ENCODE results near the gene TBC1D1. TPM values are rescaled to one million over a fixed set of nuclear protein-coding genes. Genes with fewer than 3 reads are reported as not detected.

The TBC1D1 gene
- total and polyA plus RNA-seq, 2 of the 8 experiments (the other 6 are each of a cell fraction or from before 2014, with no cell fraction given): 96.9 to 162 TPM

GRCh38 chr4:38036548-38036947, 145.7 kb downstream of the TBC1D1 start:
- no peaks in the 10 kb centered on the region for H4K20me1 ChIP-seq (replicated peaks in 1 of 2; ENCODE audit: control insufficient read depth in 1 of 2, insufficient read depth in 2 of 2, low read length in 2 of 2)
- H3K4me3 ChIP-seq (ENCODE audit: extremely low read depth in 1 of 4, insufficient read depth in 2 of 4, low read depth in 3 of 4, low read length in 4 of 4): no peak overlapping the region
- no peak overlapping the region for H3K14ac ChIP-seq (ENCODE audit: insufficient read length)
- no peak overlapping the region for H3K23ac ChIP-seq (ENCODE audit: insufficient read length)
- TF ChIP-seq KDM4A (IDR thresholded peaks at IDR 0.05; ENCODE audit: low read depth, low read length, severe bottlenecking): no peak
- TF ChIP-seq NRF1 (IDR thresholded peaks at IDR 0.05; ENCODE audit: low read depth, low read length): no peak
- H2BK5ac ChIP-seq (ENCODE audit: low read depth, low read length): no peak overlapping the region
- H2BK15ac ChIP-seq (ENCODE audit: low read length): no peak overlapping the region
- no peak overlapping the region for H3K9ac ChIP-seq (replicated peaks in 1 of 4; ENCODE audit: extremely low read depth in 1 of 4, low read depth in 3 of 4, low read length in 3 of 4)
- H3K18ac ChIP-seq (ENCODE audit: extremely low read depth, low read length): no peak overlapping the region
- ChIA-PET CTCF (ENCODE audit: partially characterized antibody) (interaction anchor here (1.0 to 4.3 kb wide), 8 partner anchors 9 to 234 kb away, joined by 3 to 19 read pairs (median 6); no protein-coding TSS in a partner anchor), POLR2A (ENCODE audit: partially characterized antibody) (no interaction called here)
- no peak overlapping the region for H4K5ac ChIP-seq (ENCODE audit: insufficient read length, low read depth, low read length)
- H3K79me1 ChIP-seq (ENCODE audit: low read depth, low read length): no peaks in the 10 kb centered on the region
- H2BK12ac ChIP-seq (ENCODE audit: low read depth, low read length): no peak overlapping the region
- H3K79me2 ChIP-seq (ENCODE audit: control insufficient read depth in 1 of 2, insufficient read depth in 2 of 2, low read length in 2 of 2): no peaks in the 10 kb centered on the region
- H3K27me3 ChIP-seq (replicated peaks in 1 of 4; ENCODE audit: control insufficient read depth in 3 of 4, extremely low read depth in 1 of 4, insufficient read depth in 3 of 4, low read length in 3 of 4): no peaks in the 10 kb centered on the region
- no peak overlapping the region for H3K27ac ChIP-seq (ENCODE audit: low read depth, low read length)
- DNase-seq (ENCODE audit: low read depth in 1 of 2, low spot score in 2 of 2) (no peak), FAIRE-seq (no peak)
- H3K9me3 ChIP-seq (ENCODE audit: insufficient read depth in 2 of 2, low read depth in 1 of 2, low read length in 1 of 2): no peaks in the 10 kb centered on the region
- no peak overlapping the region for H3K4me2 ChIP-seq (ENCODE audit: insufficient read depth in 1 of 2, low read depth in 2 of 2, low read length in 2 of 2)
- H3K23me2 ChIP-seq (ENCODE audit: low read depth, low read length): no peaks in the 10 kb centered on the region
- H2BK20ac ChIP-seq (ENCODE audit: low read length): no peak overlapping the region
- H2BK120ac ChIP-seq (replicated peaks; ENCODE audit: low read depth, low read length): no peak overlapping the region
- no peak overlapping the region for H3K4ac ChIP-seq (replicated peaks; ENCODE audit: insufficient read length, low read depth, low read length)
- peaks cover 3 to 14% (median 9%) of the 10 kb centered on the region in 4 experiments; a peak in 7 of 8 replicates for H3K36me3 ChIP-seq (ENCODE audit: control insufficient read depth in 2 of 4, insufficient read depth in 4 of 4, low read length in 3 of 4)
- no peak overlapping the region for H2AFZ ChIP-seq (ENCODE audit: low read length)
- H3K4me1 ChIP-seq (replicated peaks in 1 of 4; ENCODE audit: control insufficient read depth in 3 of 4, insufficient read depth in 4 of 4, low read length in 3 of 4): no peaks in the 10 kb centered on the region
- H4K8ac ChIP-seq (ENCODE audit: extremely low read depth, insufficient read depth, low read length): no peak overlapping the region
- H4K91ac ChIP-seq (replicated peaks; ENCODE audit: insufficient read length, low read length): no peak overlapping the region
- no peak overlapping the region for H2AK5ac ChIP-seq (ENCODE audit: low read depth, low read length)
- H3K56ac ChIP-seq (replicated peaks; ENCODE audit: insufficient read length, low read depth, low read length): no peak overlapping the region
- WGBS, 2 experiments (ENCODE audit: extremely low coverage in 1 of 2, insufficient coverage in 1 of 2, insufficient read length in 1 of 2, insufficient replicate concordance in 2 of 2, low coverage in 1 of 2, low lambda C conversion rate in 2 of 2, missing lambda C conversion rate in 1 of 2): 86% methylated on average over 4 of the region's 4 CpGs; no CpG with 5 or more reads in 1 of the 2 experiments
